Cardiac muscle cell (in vitro differentiated cells and primary cell): ENCODE results near the gene GNPTAB. TPM values are rescaled to one million over a fixed set of nuclear protein-coding genes. Genes with fewer than 3 reads are reported as not detected.
"Not testable (repeated sequence)": the region's sequence is repeated elsewhere in the genome, so short reads cannot be mapped to it uniquely, and the experiment has no call there.

ENCODE experiments used
- DNase-seq, 2 donors: peaks; one replicate each; pipeline versions ENCODE4 v3.0.0 to v3.0.0-alpha.2; 2010 to 2017; ENCODE audit warnings: low read depth in 1 of 2, low spot score in 1 of 2
- H3K27ac ChIP-seq: fragments of 200-600 bp; sonication (generic); 2 replicates; pipeline ENCODE4 v1.5.1; 2016
- H3K27me3 ChIP-seq: fragments of 200-600 bp; sonication (generic); 2 replicates; pipeline ENCODE4 v1.6.0; 2016; ENCODE audit warnings: control low read depth
- H3K36me3 ChIP-seq: fragments of 200-600 bp; sonication (generic); 2 replicates; pipeline ENCODE4 v1.5.1; 2016; ENCODE audit warnings: control low read depth
- H3K4me1 ChIP-seq: fragments of 200-600 bp; sonication (generic); 2 replicates; pipeline ENCODE4 v1.8.1; 2017; ENCODE audit warnings: low read depth, mild to moderate bottlenecking, mixed run types
- H3K4me3 ChIP-seq: fragments of 200-600 bp; sonication (generic); 2 replicates; pipeline ENCODE4 v1.5.1; 2016; ENCODE audit warnings: mild to moderate bottlenecking
- H3K9me3 ChIP-seq: fragments of 200-600 bp; sonication (generic); 2 replicates; pipeline ENCODE4 v1.5.1; 2017; ENCODE audit warnings: low read depth, mild to moderate bottlenecking, control low read depth
- CTCF ChIP-seq: IDR thresholded peaks from 2 replicates; pipeline ENCODE4 v1.5.1; 2012; ENCODE audit warnings: low read depth, mild to moderate bottlenecking, low read length
- polyA plus RNA-seq: library from polyadenylated mRNA; unstranded; fragments of >200 nt; fragmentation: Nextera tagmentation; extraction: Ambion mirVana; gene quantifications from 2 replicates; pipeline ENCODE4 v1.2.1, GENCODE V29; 2016
- total RNA-seq: library from RNA; depleted of rRNA; stranded (reverse); fragments of >200 nt; gene quantifications from 2 replicates; pipeline ENCODE4 v1.2.3, GENCODE V29; 2016

GNPTAB gene
- total and polyA plus RNA-seq, 2 experiments from 2014 or later: 4.0 to 6.2 TPM

GRCh38 chr12:101876322-101876860 is 45.6 kb upstream of the GNPTAB start:
- Histone ChIP-seq H3K27me3 (peaks cover 17% of the 10 kb centered on the region), H3K36me3 (no peaks in the 10 kb centered on the region), H3K27ac (no peak overlapping the region), H3K4me1 (no peaks in the 10 kb centered on the region), H3K9me3 (no peaks in the 10 kb centered on the region), H3K4me3 (no peak overlapping the region)
- no peak for TF ChIP-seq CTCF
- DNase-seq: peak in 1 of 2 donors; percentile 14

GRCh38 chr12:101875162-101875561 is 44.4 kb upstream of the GNPTAB start:
- Histone ChIP-seq H3K27me3 (peaks cover 17% of the 10 kb centered on the region), H3K36me3 (no peaks in the 10 kb centered on the region), H3K9me3 (no peaks in the 10 kb centered on the region), H3K27ac (no peak overlapping the region), H3K4me1 (no peaks in the 10 kb centered on the region), H3K4me3 (no peak overlapping the region)
- DNase-seq: no peak
- TF ChIP-seq CTCF: no peak

GRCh38 chr12:101870925-101871324 is 40.2 kb upstream of the GNPTAB start:
- Histone ChIP-seq H3K27ac (no peak overlapping the region), H3K4me3 (no peak overlapping the region), H3K4me1 (no peaks in the 10 kb centered on the region), H3K36me3 (no peaks in the 10 kb centered on the region), H3K9me3 (no peaks in the 10 kb centered on the region), H3K27me3 (no peaks in the 10 kb centered on the region)
- DNase-seq: no peak
- no peak for TF ChIP-seq CTCF

GRCh38 chr12:101867619-101868018 is 36.9 kb upstream of the GNPTAB start:
- not testable (repeated sequence) for H3K27ac ChIP-seq

DNA sequence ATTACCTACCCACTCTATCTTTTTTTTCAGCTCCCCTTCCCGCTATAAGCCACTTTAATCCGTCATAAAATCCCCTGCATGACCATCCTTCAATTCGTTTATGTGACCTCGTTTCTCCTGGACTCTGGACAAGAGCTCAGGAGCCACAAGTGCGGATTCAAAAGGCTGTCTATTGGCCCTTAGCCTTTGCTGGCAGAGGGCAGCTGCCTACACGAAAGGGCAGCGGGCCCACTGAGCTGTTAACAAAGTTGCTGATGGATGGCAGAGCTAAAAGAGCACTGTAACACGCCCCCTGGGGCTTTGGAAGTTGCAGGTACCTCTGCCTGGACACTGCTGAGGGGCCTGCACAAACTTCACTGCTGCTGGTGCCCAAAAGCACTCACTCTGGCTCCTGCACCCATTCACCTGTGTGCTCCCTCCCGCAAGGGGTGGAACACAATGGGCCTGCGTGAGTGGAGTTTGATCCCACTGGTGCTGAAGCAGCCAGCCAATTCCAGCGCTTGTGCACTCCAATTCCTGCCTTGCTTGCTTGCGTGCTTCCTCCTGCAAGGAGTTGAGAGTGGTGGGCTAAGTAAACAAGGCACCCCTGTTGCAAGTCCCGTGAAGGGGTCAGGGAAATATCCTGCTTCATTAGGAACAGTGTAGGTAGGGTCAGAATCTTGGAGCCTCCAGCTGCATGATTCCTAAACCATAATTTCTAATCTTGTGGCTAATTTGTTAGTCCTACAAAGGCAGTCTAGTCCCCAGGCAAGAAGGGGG is 36.0 kb upstream of the GNPTAB start:
- no peak for DNase-seq
- no peaks in the 10 kb centered on the region for H3K9me3 ChIP-seq

More at GRCh38 chr12:101867619-101868018, 36.9 kb upstream of the GNPTAB start:
- not testable (repeated sequence) for DNase-seq, H3K36me3 ChIP-seq, H3K4me1 ChIP-seq, H3K4me3 ChIP-seq, H3K9me3 ChIP-seq, H3K27me3 ChIP-seq

More for the DNA sequence above, 36.0 kb upstream of the GNPTAB start:
- Histone ChIP-seq H3K4me3 (no peak overlapping the region), H3K36me3 (no peaks in the 10 kb centered on the region), H3K4me1 (no peaks in the 10 kb centered on the region), H3K27me3 (no peaks in the 10 kb centered on the region), H3K27ac (no peak overlapping the region)
- TF ChIP-seq CTCF: no peak
